Fibroblast of the conjunctiva (primary cell): Measurements from ENCODE around the gene NOP58.
"Not testable (repeated sequence)": the region's sequence is repeated elsewhere in the genome, so short reads cannot be mapped to it uniquely, and the experiment has no call there.

Source experiments
- DNase-seq: peaks from one replicate; pipeline ENCODE4 v3.0.0-alpha.2; 2010; ENCODE audit warnings: low read depth

Gene NOP58, protein sequence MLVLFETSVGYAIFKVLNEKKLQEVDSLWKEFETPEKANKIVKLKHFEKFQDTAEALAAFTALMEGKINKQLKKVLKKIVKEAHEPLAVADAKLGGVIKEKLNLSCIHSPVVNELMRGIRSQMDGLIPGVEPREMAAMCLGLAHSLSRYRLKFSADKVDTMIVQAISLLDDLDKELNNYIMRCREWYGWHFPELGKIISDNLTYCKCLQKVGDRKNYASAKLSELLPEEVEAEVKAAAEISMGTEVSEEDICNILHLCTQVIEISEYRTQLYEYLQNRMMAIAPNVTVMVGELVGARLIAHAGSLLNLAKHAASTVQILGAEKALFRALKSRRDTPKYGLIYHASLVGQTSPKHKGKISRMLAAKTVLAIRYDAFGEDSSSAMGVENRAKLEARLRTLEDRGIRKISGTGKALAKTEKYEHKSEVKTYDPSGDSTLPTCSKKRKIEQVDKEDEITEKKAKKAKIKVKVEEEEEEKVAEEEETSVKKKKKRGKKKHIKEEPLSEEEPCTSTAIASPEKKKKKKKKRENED

DNA sequence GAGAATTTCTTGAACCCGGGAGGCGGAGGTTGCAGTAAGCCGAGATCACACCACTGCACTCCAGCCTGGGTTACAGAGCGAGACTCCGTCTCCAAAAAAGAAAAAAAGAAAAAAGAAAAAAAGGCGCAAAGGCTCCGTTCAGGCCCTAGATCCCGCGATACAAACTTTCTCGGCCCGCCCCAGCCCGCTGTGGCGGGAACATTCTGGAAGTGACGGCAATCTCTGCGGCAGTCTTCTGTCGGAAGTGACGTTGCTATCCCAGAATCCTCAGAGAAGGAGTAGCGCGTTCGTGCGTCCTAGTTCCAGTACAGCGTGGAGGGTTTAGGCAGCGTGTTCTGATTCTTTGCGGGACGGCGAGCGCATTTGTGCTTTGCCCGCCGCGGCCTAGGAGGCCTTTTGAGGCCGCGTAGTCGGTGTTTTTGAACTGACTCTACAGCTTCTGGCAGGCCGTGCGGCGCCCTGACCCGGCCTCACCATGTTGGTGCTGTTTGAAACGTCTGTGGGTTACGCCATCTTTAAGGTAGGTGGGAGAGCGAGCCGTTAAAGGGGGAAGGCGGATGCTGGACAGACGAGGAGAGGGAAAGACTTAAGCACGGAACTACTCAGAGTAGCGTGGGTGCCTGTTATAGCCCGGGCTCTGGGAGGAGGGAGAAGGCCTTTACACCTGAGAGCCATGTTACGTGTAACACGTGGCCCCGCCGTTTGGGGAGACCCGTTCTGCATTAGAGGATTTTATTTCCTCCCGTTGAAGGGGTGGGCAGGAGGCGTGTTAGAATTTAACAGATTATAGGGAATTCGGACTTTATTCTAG, at the start of gene NOP58:
Gene NOP58 (plus strand): TSS at position 297 of the 811 bp plus-strand sequence. CDS start 179 bp downstream, at position 476.
- DNase-seq: peak; percentile 89

DNA sequence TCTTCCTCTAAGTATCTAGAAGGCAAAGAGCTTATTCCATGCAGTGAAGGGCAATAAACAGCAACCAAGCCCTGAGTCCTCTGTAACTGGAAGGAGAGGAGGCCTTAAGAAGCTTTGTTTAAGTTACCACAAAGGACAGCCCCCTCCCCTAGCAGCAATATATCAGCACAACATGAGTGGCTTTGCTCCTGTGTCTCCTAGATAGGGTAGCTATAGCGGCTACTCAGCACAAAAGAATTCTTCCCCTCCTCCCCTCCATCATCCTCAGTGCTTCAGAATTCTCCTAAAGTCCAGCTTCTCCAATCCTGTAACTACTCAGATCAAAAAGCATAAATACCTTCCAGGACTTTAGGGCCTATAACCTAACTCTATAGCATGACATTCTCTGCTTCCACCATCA, 43.7 kb upstream of the NOP58 start:
- DNase-seq: no peak

DNA sequence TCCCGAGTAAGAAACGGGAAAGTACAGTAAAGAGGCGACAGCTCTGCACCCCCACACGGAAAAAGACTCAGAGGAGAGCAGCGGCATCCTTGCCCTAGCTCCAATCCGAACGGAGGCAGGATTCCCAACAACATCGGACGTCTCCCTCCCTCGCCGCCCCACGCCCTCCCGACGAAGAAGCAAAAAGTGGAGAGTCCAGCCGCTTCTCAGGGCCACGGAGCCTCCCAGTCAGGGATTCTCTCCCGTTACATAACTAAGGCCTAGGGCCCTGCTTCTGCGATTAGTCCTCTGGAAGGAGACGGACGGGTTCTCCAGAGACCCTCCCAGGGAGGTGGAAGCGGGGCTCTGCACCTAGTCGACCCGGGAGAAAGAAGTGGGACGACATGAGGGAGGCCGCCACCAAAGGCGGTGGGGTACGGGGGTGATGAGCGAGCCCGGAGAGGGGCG, 27.8 kb upstream of the NOP58 start:
- no peak for DNase-seq

DNA sequence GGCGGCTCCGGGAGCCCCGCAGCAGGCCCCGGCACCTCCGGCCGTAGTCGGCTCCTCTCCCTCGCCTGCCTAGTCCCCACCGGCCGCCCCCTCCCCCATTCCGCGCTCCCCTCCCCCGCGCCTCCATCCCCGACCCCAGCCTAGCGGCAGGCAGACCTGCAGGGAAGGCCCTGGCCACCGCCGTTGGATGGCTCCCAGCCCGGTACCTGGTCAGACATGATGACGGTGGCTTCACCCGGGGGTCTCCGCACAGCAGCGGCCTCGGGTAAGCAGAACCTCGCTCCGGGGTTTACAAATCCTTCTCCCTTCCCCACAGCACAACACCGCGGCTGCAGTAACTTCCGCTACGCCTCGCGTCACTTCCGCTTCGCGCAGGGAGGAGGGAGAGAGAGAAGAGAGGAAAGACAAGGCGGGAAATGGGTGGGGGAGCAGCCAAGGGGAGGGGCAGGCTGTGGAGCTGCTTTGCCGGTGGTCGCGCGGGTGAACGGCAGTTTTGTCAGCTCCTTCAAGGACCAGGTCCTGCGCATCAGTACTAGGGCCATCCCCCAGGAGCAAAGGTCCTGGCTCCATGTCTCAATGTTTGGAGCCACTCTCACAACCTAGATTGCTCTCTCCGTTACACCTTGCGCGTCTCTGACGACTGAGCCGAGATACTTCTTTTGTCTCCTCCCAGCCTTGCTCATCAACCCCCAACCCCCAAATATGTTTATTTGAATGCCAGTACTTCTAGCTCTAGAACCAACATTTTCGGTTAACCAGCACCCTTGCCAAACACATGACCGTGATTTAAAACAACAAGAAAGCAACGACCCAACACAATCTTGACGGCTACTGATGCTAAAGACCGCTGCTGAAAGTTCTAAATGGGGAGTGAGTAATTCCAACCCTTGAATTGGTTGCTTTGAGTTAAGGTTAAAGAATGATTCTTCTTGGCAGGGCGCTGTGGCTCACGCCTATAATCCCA, 27.0 kb upstream of the NOP58 start, which contains the start of gene SUMO1:
Gene SUMO1 (minus strand): TSS at position 364 of the 964 bp plus-strand sequence. CDS start 146 bp downstream, at position 218.
- DNase-seq: peak; percentile 59

DNA sequence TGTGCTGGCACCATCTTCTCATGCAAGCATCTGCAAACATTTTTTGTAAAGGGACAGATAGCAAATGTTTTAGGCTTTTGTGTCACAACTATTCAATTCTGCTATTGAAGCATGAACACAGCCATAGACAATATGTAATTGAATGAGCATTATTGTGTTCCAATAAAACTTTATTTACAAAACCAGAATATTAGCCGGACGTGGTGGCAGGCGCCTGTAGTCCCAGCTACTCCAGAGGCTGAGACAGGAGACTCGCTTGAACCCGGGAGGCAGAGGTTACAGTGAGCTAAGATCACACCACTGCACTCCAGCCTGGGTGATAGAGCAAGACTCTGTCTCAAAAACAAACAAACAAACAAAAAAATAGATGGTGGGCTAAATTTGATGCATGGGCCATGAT, 17.9 kb upstream of the NOP58 start:
- DNase-seq: not testable (repeated sequence)

DNA sequence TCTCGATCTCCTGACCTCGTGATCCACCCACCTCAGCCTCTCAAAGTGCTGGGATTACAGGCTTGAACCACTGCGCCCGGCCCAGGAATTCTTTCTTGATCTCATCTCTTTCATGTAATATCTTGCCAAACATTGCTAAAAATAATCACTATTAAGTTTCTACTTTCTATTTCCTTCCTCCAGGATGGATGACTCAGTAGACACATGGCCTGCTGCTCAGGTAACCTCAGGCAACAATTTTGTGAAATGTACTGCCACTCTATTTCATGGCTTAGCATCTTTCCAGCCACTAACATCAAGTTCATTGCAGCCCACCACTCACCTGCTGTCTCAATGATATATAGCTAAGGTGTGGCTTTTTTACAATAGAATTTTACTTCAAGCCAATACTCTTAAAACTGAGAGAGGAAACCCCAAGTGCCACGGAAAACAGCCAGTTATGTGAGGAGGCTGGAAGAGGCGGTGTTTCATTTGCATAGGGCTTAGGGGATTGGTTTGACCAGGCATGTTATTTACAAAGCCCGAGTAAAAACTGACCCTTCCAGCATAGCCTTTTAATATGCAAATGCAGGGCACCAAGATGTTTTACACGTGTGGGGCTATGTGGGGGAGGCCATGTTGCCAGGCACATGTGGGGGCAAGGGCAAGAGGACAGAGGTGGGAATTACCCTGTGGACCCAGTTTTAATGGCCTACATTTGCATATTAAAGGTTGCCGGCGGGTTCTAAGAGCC, 15.9 kb upstream of the NOP58 start:
- no peak for DNase-seq

DNA sequence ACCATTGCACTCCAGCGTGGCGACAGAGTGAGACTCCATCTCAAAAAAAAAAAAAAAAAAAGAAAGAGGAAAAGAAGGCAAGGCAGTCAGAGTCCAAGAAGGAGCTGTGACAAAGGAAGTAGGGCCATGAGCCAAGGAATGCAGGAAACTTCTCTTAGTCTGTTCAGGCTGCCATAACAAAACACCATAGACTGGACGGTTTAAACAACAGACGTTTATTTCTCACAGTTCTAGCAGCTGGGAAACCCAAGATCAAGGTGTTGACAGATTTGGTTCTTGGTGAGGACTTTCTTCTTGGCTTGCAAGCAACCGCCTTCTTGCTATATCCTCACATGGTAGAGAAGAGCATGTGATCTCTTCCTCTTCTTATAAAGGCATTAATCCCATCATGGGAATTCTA, 14.1 kb upstream of the NOP58 start:
- DNase-seq: no peak

DNA sequence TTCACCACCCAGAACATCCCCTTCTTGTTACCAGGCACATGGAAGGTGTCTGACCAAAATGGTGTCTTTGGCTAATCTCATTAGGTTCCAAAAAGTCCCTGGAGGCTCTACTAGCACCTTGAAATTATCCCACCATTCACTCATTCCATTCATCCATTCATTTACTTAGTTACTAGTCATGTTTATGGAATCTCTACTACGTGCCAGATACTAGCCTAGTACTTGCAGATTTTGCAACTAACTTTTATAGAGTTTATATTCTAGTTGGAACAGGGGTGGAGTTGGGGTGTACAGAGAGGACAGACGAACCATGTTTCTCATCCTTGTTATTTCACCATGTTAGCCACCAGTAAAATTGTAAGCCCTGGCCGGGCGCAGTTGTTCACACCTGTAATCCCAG, 4.0 kb upstream of the NOP58 start:
- DNase-seq: no peak

DNA sequence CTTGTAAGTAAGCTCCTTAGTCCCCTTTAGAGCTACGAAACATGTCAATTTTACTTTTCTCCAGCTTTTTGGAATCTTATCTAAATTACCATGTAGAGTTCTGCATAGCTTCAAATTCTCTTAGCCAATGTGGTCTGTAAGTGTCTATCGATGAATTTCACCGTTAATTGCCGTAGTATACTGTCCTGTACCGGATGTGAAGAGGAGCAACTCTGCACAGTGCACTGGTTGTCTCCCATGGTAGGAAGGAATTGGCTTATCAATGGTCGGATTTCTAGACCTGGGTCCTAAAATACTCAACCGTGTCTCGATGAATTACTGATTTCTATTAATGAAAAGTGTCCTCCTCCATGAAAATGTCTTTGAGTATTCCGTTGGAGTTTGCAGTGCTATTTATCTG, 1.9 kb downstream of the NOP58 start:
- DNase-seq: no peak

DNA sequence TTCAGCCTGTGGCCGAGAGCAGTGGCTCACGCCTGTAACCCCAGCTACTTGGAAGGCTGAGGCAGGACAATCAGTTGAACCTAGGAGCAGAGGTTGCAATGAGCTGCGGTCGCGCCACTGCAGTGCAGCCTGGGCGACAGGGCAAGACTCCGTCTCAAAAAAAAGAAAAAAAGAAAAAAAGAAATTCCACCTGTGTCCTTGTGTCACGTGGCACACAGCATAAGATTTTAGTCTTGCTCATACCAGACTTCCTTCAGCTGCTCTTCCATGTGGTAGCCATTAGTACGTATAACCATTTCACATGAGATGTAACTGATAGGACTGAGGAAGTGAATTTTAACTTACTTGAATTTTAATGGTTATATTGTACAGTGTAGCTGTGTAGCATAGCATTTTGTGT, 4.0 kb downstream of the NOP58 start:
- no peak for DNase-seq

DNA sequence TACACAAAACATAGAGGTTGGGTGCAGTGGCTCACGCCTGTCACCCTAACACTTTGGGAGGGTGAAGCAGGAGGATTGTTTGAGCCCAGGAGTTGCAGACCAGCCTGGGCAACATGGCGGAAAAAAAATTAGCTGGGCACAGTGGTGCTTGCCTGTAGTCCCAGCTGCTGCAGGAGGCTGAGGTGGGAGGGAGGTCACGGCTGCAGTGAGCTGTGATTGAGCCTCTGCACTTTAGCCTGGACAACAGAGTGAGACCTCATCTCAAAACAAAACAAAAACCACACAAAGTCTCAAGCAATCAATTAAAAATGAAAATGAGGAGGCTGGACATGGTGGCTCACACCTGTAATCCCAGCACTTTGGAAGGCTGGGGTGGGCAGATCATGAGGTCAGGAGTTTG, 4.9 kb downstream of the NOP58 start:
- DNase-seq: no peak

DNA sequence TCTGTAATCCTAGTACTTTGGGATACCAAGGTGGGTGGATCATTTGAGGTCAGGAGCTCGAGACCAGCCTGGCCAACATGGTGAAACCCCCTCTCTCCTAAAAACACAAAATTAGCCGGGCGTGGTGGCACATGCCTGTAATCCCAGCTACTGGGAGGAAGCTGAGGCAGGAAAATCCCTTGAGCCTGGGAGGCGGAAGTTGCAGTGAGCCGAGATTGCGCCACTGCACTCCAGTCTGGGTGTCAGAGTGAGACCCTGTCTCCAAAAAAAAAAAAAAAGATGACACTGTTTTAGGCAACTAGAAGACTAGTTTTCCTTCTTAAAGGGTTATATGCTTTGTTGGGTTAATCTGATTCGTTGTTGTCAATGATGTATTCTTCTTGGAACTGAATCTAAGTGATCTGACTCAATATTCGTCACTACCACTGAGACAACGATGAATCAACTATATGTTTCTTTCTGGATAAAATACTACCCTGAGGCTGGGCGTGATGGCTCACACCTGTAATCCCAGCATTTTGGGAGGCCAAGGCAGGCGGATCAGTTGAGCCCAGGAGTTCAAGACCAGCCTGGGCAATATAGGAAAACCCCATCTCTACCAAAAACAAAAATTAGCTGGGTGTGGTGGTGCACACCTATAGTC, 10.6 kb downstream of the NOP58 start:
- DNase-seq: not testable (repeated sequence)

DNA sequence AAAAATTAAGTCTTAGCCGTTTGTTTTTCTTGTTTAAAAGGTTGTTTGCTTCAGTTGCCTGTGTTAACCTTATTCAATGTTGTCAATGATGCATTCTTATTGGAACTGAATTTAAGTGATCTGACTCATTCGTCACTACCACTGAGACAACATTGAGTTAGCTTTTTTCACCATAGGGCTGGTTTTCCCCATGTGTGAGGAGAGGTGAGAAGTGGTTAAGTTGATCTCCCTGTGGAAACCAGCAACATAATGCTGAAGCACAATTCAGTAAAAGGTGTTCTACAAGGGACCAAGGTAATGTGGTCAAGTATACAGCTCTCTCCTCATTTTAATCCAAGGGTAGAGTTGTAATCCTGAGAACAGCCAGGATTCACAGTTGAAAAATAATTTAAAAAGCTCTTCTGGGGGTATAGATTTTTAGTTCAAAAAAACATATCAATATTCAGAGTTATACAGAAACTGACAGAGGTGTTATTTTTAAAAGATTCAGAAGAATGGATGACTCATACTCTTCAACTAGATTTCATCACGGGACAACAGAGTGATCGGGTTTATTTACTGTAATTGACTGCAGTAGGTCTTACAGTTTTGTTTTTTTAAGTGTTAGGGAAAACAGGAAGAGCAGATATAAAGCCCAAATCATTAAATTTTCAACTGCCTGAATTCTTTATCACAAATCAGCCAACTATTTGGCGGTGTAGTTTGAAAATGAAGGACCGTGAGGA, 12.6 kb downstream of the NOP58 start:
- DNase-seq: peak; percentile 43

DNA sequence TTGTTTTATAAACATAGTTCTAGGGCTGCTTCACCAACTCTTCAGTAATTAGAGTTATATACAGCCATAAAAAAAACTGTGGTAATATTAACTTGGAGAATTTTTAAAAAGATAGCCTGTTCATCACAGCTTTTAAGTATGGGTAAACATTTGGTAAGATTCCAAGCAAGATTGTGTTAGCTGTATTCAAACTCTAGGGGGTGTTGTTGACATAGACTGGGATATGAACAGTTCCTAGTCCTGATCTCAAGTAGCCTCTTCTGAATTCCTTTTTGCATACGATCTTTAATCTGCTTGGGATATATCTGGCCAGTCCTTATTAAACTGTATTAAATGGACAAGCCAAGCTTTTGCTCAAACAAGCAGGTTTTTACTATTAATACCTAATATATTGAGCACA, 13.4 kb downstream of the NOP58 start:
- peak; percentile 60 for DNase-seq

DNA sequence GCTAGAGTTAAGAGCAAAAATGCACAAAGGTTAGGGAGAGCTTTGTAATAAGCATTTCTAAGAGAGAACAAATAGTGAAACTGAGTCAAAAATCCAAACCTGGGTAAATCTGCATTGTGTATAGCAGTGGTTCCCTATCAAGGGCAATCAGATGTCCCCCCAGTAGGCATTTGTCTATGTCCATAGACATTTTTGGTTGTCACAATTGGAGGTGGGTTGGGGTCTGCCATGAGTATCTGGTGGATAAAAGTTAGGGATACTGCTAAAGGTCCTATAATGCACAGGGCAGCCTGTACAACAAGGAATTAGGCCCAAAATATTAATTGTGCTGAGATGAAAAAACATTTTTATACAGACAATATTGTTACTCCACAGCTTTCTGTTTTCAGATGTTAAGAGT, 21.0 kb downstream of the NOP58 start:
- no peak for DNase-seq

DNA sequence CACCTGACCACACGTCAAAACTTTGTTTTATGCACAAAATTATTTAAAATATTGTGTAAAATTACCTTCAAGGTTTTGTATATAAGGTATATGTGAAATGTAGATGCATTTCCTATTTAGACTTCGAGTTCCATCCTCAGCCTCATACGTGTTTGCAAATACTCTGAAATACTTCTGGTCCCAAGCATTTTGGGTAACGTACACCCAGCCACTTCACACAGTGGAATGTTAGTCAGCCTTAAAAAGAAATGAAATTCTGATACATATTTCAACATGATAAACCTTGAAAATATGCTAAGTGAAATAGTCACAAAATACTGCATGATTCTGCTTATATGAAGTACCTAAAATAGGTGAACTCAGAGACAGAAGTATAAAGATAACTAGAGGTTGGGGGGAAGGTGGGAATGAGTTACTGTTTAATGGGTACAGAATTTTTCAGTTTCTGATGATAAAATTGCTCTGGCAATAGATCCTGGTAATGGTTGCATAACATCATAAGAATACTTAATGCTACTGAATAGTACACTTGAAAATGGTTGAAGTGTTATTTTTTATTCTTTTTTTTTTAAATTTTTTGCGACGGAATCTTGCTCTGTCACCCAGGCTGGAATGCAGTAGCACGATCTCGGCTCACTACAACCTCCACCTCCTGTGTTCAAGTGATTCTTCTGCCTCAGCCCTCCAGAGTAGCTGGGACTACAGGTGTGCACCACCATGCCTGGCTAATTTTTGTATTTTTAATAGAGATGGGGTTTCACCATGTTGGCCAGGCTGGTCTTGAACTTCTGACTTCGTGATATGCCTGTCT, 24.0 kb downstream of the NOP58 start:
- DNase-seq: no peak

DNA sequence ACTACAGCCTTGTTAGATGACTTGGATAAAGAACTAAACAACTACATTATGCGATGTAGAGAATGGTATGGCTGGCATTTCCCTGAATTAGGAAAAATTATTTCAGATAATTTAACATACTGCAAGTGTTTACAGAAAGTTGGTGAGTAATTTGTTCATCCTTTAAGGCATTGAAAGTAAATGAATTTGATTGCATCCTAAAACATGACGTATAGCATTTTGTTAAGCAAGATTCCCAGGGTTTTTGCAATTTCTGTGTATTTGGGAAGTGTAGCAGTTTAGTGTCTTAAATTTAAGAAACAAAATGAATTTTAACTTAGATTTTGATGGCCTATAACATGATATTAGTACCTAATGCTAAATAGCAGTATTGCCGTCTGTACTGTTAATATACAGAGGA, 24.8 kb downstream of the NOP58 start:
- DNase-seq: no peak

DNA sequence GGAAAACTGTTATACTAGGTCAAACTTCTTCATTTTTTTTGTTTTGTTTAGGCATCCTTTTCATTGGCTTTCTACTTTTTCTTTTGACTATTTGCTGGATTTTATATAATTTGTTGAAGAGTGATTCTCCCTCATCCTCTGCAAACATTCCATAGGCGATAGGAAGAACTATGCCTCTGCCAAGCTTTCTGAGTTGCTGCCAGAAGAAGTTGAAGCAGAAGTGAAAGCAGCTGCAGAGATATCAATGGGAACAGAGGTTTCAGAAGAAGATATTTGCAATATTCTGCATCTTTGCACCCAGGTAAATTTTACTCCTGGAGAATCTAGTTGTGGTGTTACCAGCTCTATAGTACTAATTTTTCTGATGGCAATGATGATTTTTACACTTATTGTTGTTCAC, 25.4 kb downstream of the NOP58 start:
- DNase-seq: no peak

DNA sequence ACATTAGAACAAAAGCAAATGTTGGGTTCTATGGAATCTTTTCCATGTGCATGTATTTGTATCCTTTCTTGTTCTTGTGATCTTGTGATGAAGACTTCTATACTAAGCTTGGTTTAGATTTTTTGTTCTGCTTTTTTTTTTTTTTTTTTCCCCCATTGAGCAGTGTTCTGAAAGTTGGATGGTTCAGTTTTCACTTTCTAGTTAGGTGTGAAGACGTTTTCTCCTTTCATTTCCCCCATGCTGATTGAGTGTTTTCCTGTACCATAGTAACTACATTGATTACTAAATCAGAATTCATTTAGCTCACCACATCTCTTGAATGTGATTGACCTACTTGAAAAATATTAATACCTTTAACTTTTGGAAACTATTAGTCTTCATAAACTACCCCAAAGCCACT, 34.1 kb downstream of the NOP58 start:
- no peak for DNase-seq
